Endothelial cell of umbilical vein (primary cell): Measurements from ENCODE around the gene ANO6.

Experiments used
- MYC ChIP-seq: IDR thresholded peaks from one replicate; pipeline ENCODE4 v1.6.1; 2011; ENCODE audit warnings: mild to moderate bottlenecking, low read depth, low read length
- POLR2A ChIP-seq: IDR thresholded peaks from 2 replicates; pipeline ENCODE4 v1.6.1; 2012; ENCODE audit warnings: low read depth, mild to moderate bottlenecking, control low read depth, low read length
- POLR2AphosphoS5 ChIP-seq: IDR thresholded peaks from 2 replicates; pipeline ENCODE4 v1.6.1; 2012; ENCODE audit warnings: low read depth, mild to moderate bottlenecking, control low read depth, low read length, moderate library complexity; ENCODE audit not compliant: insufficient read depth
- TF ChIP-seq, protein P1 (sequence below), 2 donors: IDR thresholded peaks; 1 replicate in 1 of 2; 2 replicates in 1 of 2; pipeline ENCODE4 v1.5.1; 2011; ENCODE audit warnings: low read length in 2 of 2, mild to moderate bottlenecking in 2 of 2, moderate library complexity in 2 of 2, control low read depth in 1 of 2, inconsistent platforms in 1 of 2, low read depth in 1 of 2; ENCODE audit not compliant: insufficient read depth in 1 of 2; ENCODE audit errors: extremely low read depth in 1 of 2

DNA sequence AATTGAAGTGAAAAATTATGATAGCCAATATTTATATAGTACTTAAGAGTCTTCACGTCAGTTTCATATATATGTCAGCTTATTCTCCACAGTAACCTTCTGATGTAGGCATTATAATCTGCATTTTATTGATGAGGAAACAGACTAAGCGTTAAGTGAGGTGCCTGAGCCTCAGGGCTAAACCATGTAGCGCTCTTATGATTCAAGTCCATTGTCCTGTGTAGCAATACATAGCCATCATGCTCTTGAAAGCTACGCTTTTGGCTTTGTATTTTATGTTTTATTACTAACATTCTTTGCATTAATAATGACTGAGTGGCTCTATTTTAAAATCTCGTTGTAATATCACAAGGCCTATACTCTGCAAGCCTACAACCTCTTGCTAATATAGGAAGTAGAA lies 79.0 kb downstream of the ANO6 start:
- TF ChIP-seq, protein P1, sequence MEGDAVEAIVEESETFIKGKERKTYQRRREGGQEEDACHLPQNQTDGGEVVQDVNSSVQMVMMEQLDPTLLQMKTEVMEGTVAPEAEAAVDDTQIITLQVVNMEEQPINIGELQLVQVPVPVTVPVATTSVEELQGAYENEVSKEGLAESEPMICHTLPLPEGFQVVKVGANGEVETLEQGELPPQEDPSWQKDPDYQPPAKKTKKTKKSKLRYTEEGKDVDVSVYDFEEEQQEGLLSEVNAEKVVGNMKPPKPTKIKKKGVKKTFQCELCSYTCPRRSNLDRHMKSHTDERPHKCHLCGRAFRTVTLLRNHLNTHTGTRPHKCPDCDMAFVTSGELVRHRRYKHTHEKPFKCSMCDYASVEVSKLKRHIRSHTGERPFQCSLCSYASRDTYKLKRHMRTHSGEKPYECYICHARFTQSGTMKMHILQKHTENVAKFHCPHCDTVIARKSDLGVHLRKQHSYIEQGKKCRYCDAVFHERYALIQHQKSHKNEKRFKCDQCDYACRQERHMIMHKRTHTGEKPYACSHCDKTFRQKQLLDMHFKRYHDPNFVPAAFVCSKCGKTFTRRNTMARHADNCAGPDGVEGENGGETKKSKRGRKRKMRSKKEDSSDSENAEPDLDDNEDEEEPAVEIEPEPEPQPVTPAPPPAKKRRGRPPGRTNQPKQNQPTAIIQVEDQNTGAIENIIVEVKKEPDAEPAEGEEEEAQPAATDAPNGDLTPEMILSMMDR (IDR thresholded peaks at IDR 0.05; ENCODE audit: extremely low read depth in 1 of 2, insufficient read depth in 1 of 2, low read depth in 1 of 2, low read length in 2 of 2) = no peak
- no peak for TF ChIP-seq POLR2A
- TF ChIP-seq POLR2AphosphoS5 = no peak
- no peak for TF ChIP-seq MYC
